ENCODE data around the gene TCN1.

Gene TCN1

DNA sequence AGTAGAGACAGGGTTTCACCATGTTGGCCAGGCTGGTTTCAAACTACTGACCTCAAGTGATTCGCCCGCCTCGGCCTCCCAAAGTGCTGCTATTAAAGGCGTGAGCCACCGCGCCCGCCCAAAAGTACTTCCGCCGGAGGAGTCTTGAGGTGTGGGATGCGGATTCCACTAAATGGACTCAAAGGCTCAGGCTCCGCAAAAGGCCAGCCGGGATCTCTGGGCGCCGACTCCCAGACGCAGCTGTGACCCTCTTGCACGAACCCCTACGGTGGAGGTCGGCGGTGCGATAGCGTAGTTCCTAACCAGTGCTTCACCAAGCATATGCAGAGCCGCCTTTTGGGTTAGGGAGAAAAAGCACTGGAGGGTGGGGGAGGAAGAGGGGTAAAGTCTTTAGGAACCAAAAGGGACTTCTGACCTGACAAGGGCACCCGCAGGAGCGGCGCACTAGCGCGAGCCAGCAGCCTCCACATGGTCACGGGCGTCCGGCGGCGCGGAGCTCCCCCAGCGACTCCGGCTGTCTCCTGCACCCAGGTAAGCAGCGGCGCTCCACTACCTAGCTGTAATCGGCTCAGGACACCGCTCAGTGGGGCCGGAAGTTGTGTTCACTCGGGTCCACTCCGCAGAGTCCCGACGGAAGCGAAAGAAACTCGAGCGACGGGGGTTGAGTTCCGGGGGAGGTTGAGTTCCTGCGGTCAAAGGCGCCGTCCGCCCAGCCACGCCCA lies 55.9 kb downstream of the TCN1 start, which contains the start of gene MRPL16:
MRPL16 (minus strand) TSS at position 590 of the 722 bp plus-strand sequence; CDS start at position 470, 120 bp downstream.
- peak; percentile 87 for DNase-seq (ENCODE audit: low spot score)

DNA sequence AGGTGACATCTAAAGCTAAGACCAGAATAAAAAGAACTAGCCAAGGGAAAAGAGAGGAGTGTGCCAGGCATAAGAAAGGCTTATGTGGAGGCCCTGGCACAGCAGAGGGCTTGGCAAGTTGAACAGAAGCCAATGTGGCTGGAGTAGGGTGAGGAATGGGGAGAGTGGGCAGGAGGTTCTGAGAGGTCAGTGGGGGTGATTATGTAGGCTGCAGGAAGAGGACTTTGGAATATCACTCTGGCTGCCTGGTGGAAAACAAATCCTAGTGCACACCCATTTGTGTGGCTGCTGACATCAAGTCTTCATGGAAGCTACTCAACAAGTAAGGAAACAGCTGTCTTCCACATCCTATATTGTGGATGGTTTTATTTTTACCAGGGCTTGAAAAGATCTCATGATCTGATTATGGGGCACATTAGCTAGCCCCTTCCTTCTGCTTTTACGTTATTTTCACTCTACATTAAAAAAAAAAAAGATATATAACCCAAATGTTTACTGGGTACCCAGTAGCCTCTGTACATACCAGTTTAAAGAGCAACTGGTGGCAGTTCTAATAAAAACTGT lies 59.2 kb downstream of the TCN1 start:
- no peak for DNase-seq (ENCODE audit: low spot score)

DNA sequence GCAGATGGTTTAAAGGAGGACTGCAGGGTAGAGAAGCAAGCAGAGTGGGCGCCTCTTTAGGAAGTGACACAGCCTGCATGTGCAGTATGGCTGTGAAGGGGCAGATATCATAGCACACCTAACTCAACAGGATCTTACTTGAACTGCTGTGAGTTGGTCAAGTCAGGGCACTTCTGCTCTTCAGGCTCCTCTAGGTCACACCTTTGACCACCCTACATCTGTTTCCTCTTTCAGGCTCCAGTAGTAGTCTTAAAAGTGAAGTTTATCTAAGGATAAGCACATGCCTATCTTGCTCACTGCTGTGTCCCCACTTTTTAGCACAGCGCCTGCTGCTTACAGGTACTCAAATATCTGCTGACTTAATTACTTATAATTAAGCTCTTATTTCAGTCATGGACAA lies 62.2 kb downstream of the TCN1 start:
- no peak for DNase-seq (ENCODE audit: low spot score)

Measured in SK-N-DZ (cell line).